ENCODE data around the gene GNG7. TPM values are rescaled to one million over a fixed set of nuclear protein-coding genes. Genes with fewer than 3 reads are reported as not detected.
"Not testable (repeated sequence)": the region's sequence is repeated elsewhere in the genome, so short reads cannot be mapped to it uniquely, and the experiment has no call there.

Gene GNG7
- total RNA-seq, 4 donors from 2014 or later: 4.7 to 15.6 (median 9.2) TPM

GRCh38 chr19:2716722-2717637 is 14.5 kb upstream of the GNG7 start:
- Histone ChIP-seq H3K4me1 (peaks cover 0 to 24% (median 10%) of the 10 kb centered on the region in 3 donors), H3K36me3 (peaks cover 0 to 20% of the 10 kb centered on the region in 2 donors), H3K27me3 (peaks cover 30% of the 10 kb centered on the region), H3K4me3 (no peak overlapping the region), H3K27ac (no peak overlapping the region), H3K9me3 (peaks cover 0 to 7% (median 0%) of the 10 kb centered on the region in 3 donors)
- ATAC-seq: no peak
- 87 to 92% methylated on average over 4 to 9 of the region's 51 CpGs for WGBS, 2 donors (ENCODE audit: low coverage in 1 of 2)
- TF ChIP-seq POLR2AphosphoS5 (IDR thresholded peaks at IDR 0.05) (no peak), POLR2A (IDR thresholded peaks at IDR 0.05) (no peak), CTCF (IDR thresholded peaks at IDR 0.05) (no peak), EP300 (IDR thresholded peaks at IDR 0.05) (no peak)

GRCh38 chr19:2716275-2716650 is 13.8 kb upstream of the GNG7 start:
- Histone ChIP-seq H3K36me3 (peaks cover 0 to 20% of the 10 kb centered on the region in 2 donors), H3K4me3 (no peak overlapping the region), H3K4me1 (peaks cover 0 to 18% (median 10%) of the 10 kb centered on the region in 3 donors), H3K27me3 (peaks cover 23% of the 10 kb centered on the region), H3K9me3 (peaks cover 0 to 7% (median 0%) of the 10 kb centered on the region in 3 donors), H3K27ac (no peak overlapping the region)
- 100% methylated on average over 1 of the region's 19 CpGs; no CpG with 5 or more reads in 1 of the 2 donors for WGBS, 2 donors (ENCODE audit: low coverage in 1 of 2)
- no peak for TF ChIP-seq POLR2A (IDR thresholded peaks at IDR 0.05)
- TF ChIP-seq POLR2AphosphoS5 (IDR thresholded peaks at IDR 0.05): no peak
- no peak for TF ChIP-seq EP300 (IDR thresholded peaks at IDR 0.05)
- no peak for TF ChIP-seq CTCF (IDR thresholded peaks at IDR 0.05)
- ATAC-seq: no peak

GRCh38 chr19:2715470-2716274 is 13.2 kb upstream of the GNG7 start:
- no peak for TF ChIP-seq POLR2A (IDR thresholded peaks at IDR 0.05)
- TF ChIP-seq CTCF (IDR thresholded peaks at IDR 0.05): no peak
- TF ChIP-seq POLR2AphosphoS5 (IDR thresholded peaks at IDR 0.05): no peak
- TF ChIP-seq EP300 (IDR thresholded peaks at IDR 0.05): no peak
- Histone ChIP-seq H3K27me3 (peaks cover 18% of the 10 kb centered on the region), H3K9me3 (peaks cover 0 to 7% (median 0%) of the 10 kb centered on the region in 3 donors), H3K4me3 (no peak overlapping the region), H3K36me3 (peaks cover 0 to 20% of the 10 kb centered on the region in 2 donors), H3K4me1 (peaks cover 0 to 14% (median 9%) of the 10 kb centered on the region in 3 donors), H3K27ac (no peak overlapping the region)
- ATAC-seq: no peak
- 83 to 93% methylated on average over 6 of the region's 12 CpGs for WGBS, 2 donors (ENCODE audit: low coverage in 1 of 2)

- no peak overlapping the region for H3K4me3 ChIP-seq
- H3K27me3 ChIP-seq: peaks cover 8% of the 10 kb centered on the region
- TF ChIP-seq POLR2A (IDR thresholded peaks at IDR 0.05) (no peak), EP300 (IDR thresholded peaks at IDR 0.05) (no peak), CTCF (IDR thresholded peaks at IDR 0.05) (no peak), POLR2AphosphoS5 (IDR thresholded peaks at IDR 0.05) (no peak)
- ATAC-seq: no peak
- H3K9me3 ChIP-seq: peaks cover 0 to 7% (median 0%) of the 10 kb centered on the region in 3 donors
- WGBS, 2 donors (ENCODE audit: low coverage in 1 of 2): 69 to 100% methylated on average over 1 to 3 of the region's 16 CpGs
- peaks cover 0 to 20% of the 10 kb centered on the region in 2 donors for H3K36me3 ChIP-seq
- no peak overlapping the region for H3K27ac ChIP-seq
- H3K4me1 ChIP-seq: peaks cover 0 to 4% (median 0%) of the 10 kb centered on the region in 3 donors
Observed at GRCh38 chr19:2714531-2715269, 12.2 kb upstream of the GNG7 start.

GRCh38 chr19:2714102-2714501 is 11.6 kb upstream of the GNG7 start:
- not testable (repeated sequence) for H3K27me3 ChIP-seq, H3K4me3 ChIP-seq, H3K9me3 ChIP-seq, H3K27ac ChIP-seq, H3K4me1 ChIP-seq, ATAC-seq
- 29% methylated on average over 1 of the region's 1 CpG; no CpG with 5 or more reads in 1 of the 2 donors for WGBS, 2 donors (ENCODE audit: low coverage in 1 of 2)
- peaks cover 0 to 20% of the 10 kb centered on the region in 2 donors for H3K36me3 ChIP-seq

- not testable (repeated sequence) for H3K27me3 ChIP-seq, H3K4me1 ChIP-seq, ATAC-seq, H3K27ac ChIP-seq, H3K9me3 ChIP-seq, H3K4me3 ChIP-seq
- peaks cover 0 to 20% of the 10 kb centered on the region in 2 donors for H3K36me3 ChIP-seq
- WGBS, 2 donors (ENCODE audit: low coverage in 1 of 2): 83 to 92% methylated on average over 2 to 3 of the region's 3 CpGs
Observed at GRCh38 chr19:2713170-2713569, 10.7 kb upstream of the GNG7 start.
